TTC549 (cell line): ENCODE measurements around the gene GPRC5C.

Source experiments
- FAIRE-seq: peaks from 2 replicates; lab custom pipeline; 2012; peaks lifted over from hg19 to GRCh38; lab: Jason Lieb, UNC

The GPRC5C gene, protein sequence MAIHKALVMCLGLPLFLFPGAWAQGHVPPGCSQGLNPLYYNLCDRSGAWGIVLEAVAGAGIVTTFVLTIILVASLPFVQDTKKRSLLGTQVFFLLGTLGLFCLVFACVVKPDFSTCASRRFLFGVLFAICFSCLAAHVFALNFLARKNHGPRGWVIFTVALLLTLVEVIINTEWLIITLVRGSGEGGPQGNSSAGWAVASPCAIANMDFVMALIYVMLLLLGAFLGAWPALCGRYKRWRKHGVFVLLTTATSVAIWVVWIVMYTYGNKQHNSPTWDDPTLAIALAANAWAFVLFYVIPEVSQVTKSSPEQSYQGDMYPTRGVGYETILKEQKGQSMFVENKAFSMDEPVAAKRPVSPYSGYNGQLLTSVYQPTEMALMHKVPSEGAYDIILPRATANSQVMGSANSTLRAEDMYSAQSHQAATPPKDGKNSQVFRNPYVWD

GRCh38 chr17:74431568-74432423 is at the start of gene GPRC5C:
Gene GPRC5C (plus strand): TSS chr17:74432088. CDS start chr17:74439777, 7,689 bp downstream.
- no peak for FAIRE-seq

GRCh38 chr17:74383141-74383540 is 48.7 kb upstream of the GPRC5C start:
- no peak for FAIRE-seq

GRCh38 chr17:74385201-74385600 is 46.7 kb upstream of the GPRC5C start:
- no peak for FAIRE-seq

DNA sequence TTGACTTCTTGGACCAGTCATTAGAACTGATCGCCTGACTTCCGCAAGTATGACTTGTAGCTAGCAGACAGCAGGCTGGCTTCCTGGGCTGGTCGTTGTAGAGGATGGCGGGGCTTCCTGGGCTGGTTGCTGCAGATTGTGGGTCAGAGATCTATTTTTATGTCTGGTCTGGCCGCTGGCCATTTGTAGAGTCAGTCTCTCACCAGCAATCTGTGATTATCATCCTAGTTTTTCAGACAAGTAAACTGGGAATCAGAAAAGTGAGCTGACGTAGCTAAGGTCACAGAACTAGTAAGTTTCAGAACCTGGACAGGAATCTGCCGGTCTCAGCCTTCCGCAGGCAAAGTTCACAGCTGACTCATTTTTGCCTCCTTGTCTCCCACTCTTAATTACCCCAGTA is 45.5 kb upstream of the GPRC5C start:
- FAIRE-seq = no peak

DNA sequence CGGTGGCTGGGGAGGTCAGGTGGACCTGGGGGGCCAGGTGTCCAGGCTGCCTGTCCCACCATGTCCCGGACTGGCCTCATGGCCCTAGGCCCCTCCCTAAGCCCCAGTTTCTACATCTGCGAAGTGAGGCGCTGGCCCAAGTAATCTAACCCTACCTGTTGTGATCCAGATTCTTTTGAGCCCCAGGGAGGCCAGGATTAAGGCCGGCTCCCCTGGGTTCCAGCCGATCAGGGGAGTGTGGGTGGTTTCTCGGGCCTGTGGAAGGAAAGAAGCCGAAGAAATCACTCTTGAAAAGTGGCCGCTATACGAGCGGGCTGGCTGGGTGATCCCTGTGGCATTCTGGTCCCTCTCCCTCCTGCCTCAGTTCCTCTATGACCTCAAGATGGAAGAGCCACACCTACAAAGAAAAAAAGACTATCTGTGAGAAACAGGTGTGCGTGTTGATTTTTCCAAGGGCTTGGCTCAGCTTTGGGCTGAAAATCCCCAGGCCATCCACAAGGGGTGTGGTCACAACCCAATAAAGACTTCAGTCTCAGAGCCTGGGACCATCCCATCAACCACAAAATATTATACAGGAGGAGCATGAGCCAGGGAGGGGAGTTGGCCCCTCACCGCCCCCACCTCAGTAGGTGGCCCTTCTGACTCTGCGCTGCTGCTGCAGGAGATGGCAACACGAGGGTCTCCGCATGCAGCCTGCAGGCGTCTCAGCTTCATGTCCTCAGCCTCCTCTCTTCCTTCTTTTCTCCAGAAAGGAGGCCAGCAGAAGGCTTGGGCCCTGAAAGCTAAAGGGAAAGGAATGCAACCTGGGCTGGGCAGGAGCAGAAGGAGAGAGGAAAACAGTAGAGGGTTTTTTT is 44.3 kb upstream of the GPRC5C start:
- FAIRE-seq = no peak

GRCh38 chr17:74389084-74389753 is 42.7 kb upstream of the GPRC5C start:
- no peak for FAIRE-seq

DNA sequence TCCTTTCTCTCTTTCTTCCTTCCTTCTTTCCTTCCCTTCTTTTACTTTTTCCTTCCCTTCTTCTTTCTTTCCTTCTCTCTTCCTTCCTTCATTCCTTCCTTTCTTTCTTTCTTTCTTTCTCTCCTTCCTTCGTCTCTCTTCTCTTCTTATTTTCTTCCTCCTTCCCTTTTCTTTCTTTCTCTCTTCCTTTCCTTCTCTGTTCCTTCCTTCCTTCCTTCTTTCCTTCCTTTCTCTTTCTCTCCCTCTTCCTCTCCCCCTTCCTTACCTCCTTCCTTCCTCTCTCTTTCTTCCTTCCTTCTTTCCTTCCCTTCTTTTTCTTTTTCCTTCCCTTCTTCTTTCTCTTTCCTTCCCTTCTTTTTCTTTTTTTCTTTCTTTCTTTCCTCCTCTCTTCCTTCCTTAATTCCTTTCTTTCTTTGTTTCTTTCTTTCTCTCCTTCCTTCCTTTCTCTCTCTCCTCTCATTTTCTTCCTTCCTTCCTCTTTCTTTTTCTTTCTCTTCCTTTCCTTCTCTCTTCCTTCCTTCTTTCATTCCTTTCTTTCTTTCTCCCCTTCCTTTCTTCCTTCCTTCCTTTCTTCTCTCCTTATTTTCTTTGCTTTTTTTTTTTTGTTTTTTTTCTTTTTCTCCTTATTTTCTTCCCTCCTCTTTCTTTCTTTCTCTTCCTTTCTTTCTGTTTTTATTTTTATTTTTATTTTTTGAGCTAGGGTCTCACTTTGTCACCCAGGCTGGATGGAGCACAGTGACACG is 41.8 kb upstream of the GPRC5C start:
- FAIRE-seq = no peak

- no peak for FAIRE-seq
Measured at GRCh38 chr17:74390680-74391653, 40.9 kb upstream of the GPRC5C start.

DNA sequence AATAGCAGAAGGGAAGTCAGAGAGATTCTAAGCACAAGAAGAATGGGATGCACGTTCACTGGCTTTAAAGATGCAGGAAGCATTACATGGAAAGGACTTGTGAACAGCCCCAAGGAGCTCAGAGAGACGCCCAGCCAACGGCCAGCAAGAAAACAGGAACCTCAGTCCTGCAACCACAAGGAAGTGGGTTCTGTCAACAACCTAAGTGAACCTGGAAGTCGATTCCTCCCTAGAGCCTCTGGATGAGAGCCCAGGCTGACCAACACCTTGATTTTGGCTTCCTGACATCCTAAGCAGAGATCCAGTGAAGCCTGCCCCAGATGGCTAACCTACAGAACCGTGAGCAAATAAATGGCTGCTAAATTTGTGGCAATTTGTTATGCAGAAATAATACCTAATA is 40.1 kb upstream of the GPRC5C start:
- FAIRE-seq = no peak

- no peak for FAIRE-seq
Measured at GRCh38 chr17:74392848-74393247, 39.0 kb upstream of the GPRC5C start.

GRCh38 chr17:74393346-74393942 is 38.4 kb upstream of the GPRC5C start:
- no peak for FAIRE-seq

DNA sequence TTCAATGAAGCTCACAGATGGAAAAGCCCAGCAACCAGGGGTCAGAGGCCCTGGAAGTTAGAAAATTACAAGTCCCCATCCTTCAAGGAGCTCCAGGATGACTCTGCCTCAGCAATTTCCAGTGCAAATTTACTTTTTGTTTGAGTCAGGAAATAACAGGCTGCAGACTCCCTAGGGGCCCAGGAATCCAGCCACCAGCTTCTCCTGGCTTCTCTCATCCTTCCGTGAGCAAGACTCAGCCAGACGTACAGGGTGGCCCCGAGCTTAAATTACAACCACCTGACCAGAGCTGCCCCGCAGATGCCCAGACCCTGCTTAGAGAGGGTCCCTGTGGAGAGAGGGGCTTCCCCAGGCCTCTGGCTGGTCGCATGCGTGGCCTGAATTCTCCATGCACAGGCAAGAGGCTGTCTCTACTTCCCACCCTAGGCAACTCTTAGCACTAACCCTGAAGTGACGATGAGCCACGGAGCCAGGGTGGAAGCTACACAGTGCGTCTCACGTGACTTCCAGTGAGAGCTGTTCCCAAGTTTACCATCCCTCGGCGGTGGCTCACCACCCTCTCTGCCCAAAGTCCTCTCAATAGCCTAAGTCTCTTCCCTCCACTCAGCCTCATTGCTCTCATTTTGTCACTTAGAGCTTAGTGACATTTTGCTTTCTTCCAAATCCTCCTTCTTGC is 37.5 kb upstream of the GPRC5C start:
- FAIRE-seq = no peak

- FAIRE-seq = no peak
Measured at GRCh38 chr17:74394977-74395376, 36.9 kb upstream of the GPRC5C start.

GRCh38 chr17:74396567-74396966 is 35.3 kb upstream of the GPRC5C start:
- FAIRE-seq = no peak

- FAIRE-seq = no peak
Measured at GRCh38 chr17:74402048-74402447, 29.8 kb upstream of the GPRC5C start.

- no peak for FAIRE-seq
Measured at GRCh38 chr17:74403512-74404137, 28.3 kb upstream of the GPRC5C start.

DNA sequence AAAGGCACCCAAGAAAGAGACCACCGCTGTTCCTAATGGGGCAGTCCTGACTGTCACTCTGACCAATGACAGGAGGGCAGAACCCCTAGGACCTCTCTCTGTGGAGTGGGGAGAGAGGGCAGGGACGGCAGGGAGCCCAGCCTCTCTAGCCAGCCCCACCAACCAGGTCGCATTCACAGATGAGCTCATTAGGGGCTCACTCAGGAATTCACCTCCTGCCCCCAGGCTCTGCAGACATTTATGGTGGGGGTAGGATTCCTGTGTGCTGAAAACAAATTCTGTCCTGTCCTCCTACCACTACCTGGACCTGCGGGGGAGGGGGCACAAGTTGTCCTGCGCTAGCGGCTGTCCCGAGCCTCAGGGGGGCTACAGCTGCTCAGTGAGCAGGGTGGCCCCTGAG is 27.7 kb upstream of the GPRC5C start:
- FAIRE-seq = no peak

DNA sequence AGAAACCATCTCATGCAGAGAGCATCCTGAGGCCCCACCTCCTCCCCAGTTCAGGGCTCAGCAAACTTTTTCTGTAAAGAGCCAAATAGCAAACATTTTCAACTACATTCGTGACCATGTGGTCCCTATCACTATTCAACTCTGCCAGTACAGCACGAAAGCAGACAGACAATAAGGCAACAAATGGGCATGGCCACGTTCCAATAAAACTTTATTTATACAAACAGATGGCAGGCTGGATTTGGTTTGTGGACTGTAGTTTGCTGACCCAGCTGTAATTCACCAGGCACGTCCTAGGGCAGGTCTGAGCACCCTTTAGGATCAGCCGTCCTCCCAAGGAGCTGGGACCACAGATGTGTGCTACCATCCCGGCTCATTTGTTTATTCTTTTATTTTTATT is 27.1 kb upstream of the GPRC5C start:
- no peak for FAIRE-seq
